DND-41 (cell line): ENCODE measurements around the gene COX5B.

ENCODE experiments used
- CTCF ChIP-seq: IDR thresholded peaks from 2 replicates; pipeline ENCODE4 v1.5.1; 2012; ENCODE audit warnings: borderline replicate concordance, low read length, moderate library complexity, mild to moderate bottlenecking; ENCODE audit not compliant: poor library complexity, severe bottlenecking; ENCODE audit errors: extremely low read depth
- EZH2 ChIP-seq: IDR thresholded peaks from 3 replicates; pipeline ENCODE4 v1.6.1; 2012; ENCODE audit warnings: borderline replicate concordance, low read depth, mild to moderate bottlenecking, moderate library complexity, low read length, inconsistent platforms; ENCODE audit not compliant: severe bottlenecking

- TF ChIP-seq CTCF (no peak), EZH2 (no peak)
Measured at GRCh38 chr2:97644023-97644717, 1.7 kb upstream of the COX5B start.
